ENCODE measurements around the gene HCK.
A peak's percentile ranks its signal among the peaks of the same experiment; 100 is the strongest.

The HCK gene

GRCh38 chr20:32063695-32064094, 11.7 kb downstream of the HCK start:
- no peak for DNase-seq

GRCh38 chr20:32064667-32065066, 12.6 kb downstream of the HCK start:
- no peak for DNase-seq

GRCh38 chr20:32067234-32067821, 15.3 kb downstream of the HCK start:
- no peak for DNase-seq

GRCh38 chr20:32068174-32068573, 16.1 kb downstream of the HCK start:
- DNase-seq: no peak

GRCh38 chr20:32069711-32070110, 17.7 kb downstream of the HCK start:
- DNase-seq: no peak

GRCh38 chr20:32070282-32070681, 18.2 kb downstream of the HCK start:
- no peak for DNase-seq

- DNase-seq: no peak
Observed at GRCh38 chr20:32070690-32071213, 18.7 kb downstream of the HCK start.

- DNase-seq: no peak
Observed at GRCh38 chr20:32071395-32072167, 19.5 kb downstream of the HCK start.

- DNase-seq: no peak
Observed at GRCh38 chr20:32072168-32072750, 20.2 kb downstream of the HCK start.

- DNase-seq: no peak
Observed at GRCh38 chr20:32075534-32075933, 23.5 kb downstream of the HCK start.

GRCh38 chr20:32077190-32077589, 25.1 kb downstream of the HCK start:
- no peak for DNase-seq

- DNase-seq: no peak
Observed at GRCh38 chr20:32078322-32078721, 26.3 kb downstream of the HCK start.

- no peak for DNase-seq
Observed at GRCh38 chr20:32078791-32079190, 26.7 kb downstream of the HCK start.

GRCh38 chr20:32079655-32080109, 27.6 kb downstream of the HCK start:
- no peak for DNase-seq

- DNase-seq: no peak
Observed at GRCh38 chr20:32080783-32081182, 28.7 kb downstream of the HCK start.

- DNase-seq: no peak
Observed at GRCh38 chr20:32083469-32083868, 31.4 kb downstream of the HCK start.

- DNase-seq: no peak
Observed at GRCh38 chr20:32087070-32087469, 35.0 kb downstream of the HCK start.

GRCh38 chr20:32088759-32089158, 36.7 kb downstream of the HCK start:
- no peak for DNase-seq

- no peak for DNase-seq
Observed at GRCh38 chr20:32089637-32090362, 37.8 kb downstream of the HCK start.

- peak; percentile 20 for DNase-seq
Observed at GRCh38 chr20:32091888-32092346, 39.9 kb downstream of the HCK start.

- no peak for DNase-seq
Observed at GRCh38 chr20:32098786-32099185, 46.7 kb downstream of the HCK start.

GRCh38 chr20:32108814-32109391, 56.9 kb downstream of the HCK start:
- no peak for DNase-seq
